Astrocyte of the spinal cord (primary cell): ENCODE data around the gene CRISPLD2.

Experiments
- DNase-seq: peaks from one replicate; pipeline ENCODE4 v3.0.0; 2011; ENCODE audit warnings: low read depth, low spot score
- H3K4me3 ChIP-seq: 2 replicates; pipeline ENCODE4 v1.5.1; 2011; ENCODE audit warnings: low read depth, mild to moderate bottlenecking, low read length, moderate library complexity
- CTCF ChIP-seq: IDR thresholded peaks from 2 replicates; pipeline ENCODE4 v1.5.1; 2012; ENCODE audit warnings: low read depth, mild to moderate bottlenecking, low read length, inconsistent platforms
- in situ Hi-C: cut with HindIII; loops from 2 replicates; pipeline ENCODE4 v1.10.0; 2017; ENCODE audit warnings: low sequenced_read_pairs

CRISPLD2 gene

GRCh38 chr16:84780063-84780462 lies 39.7 kb upstream of the CRISPLD2 start:
- no peak for TF ChIP-seq CTCF
- DNase-seq: no peak
- in situ Hi-C loops: no loop called here
- H3K4me3 ChIP-seq: no peak overlapping the region

- H3K4me3 ChIP-seq: no peak overlapping the region
- in situ Hi-C loops: no loop called here
- no peak for TF ChIP-seq CTCF
- DNase-seq: no peak
These were observed 39.0 kb upstream of the CRISPLD2 start for GRCh38 chr16:84780544-84781376.

GRCh38 chr16:84782846-84783245 lies 36.9 kb upstream of the CRISPLD2 start:
- DNase-seq: peak; percentile 37
- in situ Hi-C loops: no loop called here
- no peak overlapping the region for H3K4me3 ChIP-seq
- TF ChIP-seq CTCF: no peak

GRCh38 chr16:84785843-84786581 lies 33.8 kb upstream of the CRISPLD2 start:
- in situ Hi-C loops: no loop called here

GRCh38 chr16:84786605-84787262 lies 33.1 kb upstream of the CRISPLD2 start:
- no peak overlapping the region for H3K4me3 ChIP-seq
- TF ChIP-seq CTCF: no peak
- no peak for DNase-seq
- in situ Hi-C loops: no loop called here

More at GRCh38 chr16:84785843-84786581, 33.8 kb upstream of the CRISPLD2 start:
- no peak overlapping the region for H3K4me3 ChIP-seq
- no peak for TF ChIP-seq CTCF
- DNase-seq: peak; percentile 67

GRCh38 chr16:84787263-84787622 lies 32.5 kb upstream of the CRISPLD2 start:
- TF ChIP-seq CTCF: no peak
- in situ Hi-C loops: no loop called here
- DNase-seq: no peak
- H3K4me3 ChIP-seq: no peak overlapping the region
